Stimulated activated naive B cell treated with anti-CD40 and anti-IgM and Interleukin-4, amounts not matched to agents 10 μg/mL and 1 μg/mL and 100 μg/mL, for 72 hours (primary cell): Measurements from ENCODE around the gene PHTF2.

Experiments
- ATAC-seq, 2 donors: fragments of 150-1000 bp; cut with Tn5 transposase; replicated peaks; 2 replicates each; pipeline ENCODE4 v1.10.0; 2021; ENCODE audit warnings: moderate library complexity in 1 of 2
- DNase-seq: peaks from one replicate; pipeline ENCODE4 v3.0.0; 2021
- H3K27ac Mint-ChIP-seq: one replicate; pipeline ENCODE4 v1.8.0; 2022; ENCODE audit warnings: mild to moderate bottlenecking, mixed read lengths
- H3K27me3 Mint-ChIP-seq, 2 donors: one replicate each; pipeline ENCODE4 v1.8.0; 2022; ENCODE audit warnings: mixed read lengths in 2 of 2
- H3K36me3 Mint-ChIP-seq, 2 donors: one replicate each; pipeline ENCODE4 v1.8.0; 2022; ENCODE audit warnings: mixed read lengths in 2 of 2, mild to moderate bottlenecking in 1 of 2
- H3K4me1 Mint-ChIP-seq, 2 donors: one replicate each; pipeline ENCODE4 v1.8.0; 2022; ENCODE audit warnings: mixed read lengths in 2 of 2, mild to moderate bottlenecking in 1 of 2
- H3K4me3 Mint-ChIP-seq, 2 donors: one replicate each; pipeline ENCODE4 v1.8.0; 2022; ENCODE audit warnings: mild to moderate bottlenecking in 2 of 2, mixed read lengths in 2 of 2, moderate library complexity in 1 of 2
- H3K9me3 Mint-ChIP-seq, 2 donors: one replicate each; pipeline ENCODE4 v1.8.0; 2022; ENCODE audit warnings: mixed read lengths in 2 of 2, mild to moderate bottlenecking in 1 of 2

Gene PHTF2

GRCh38 chr7:77798394-77799077 lies at the start of gene PHTF2, which contains the start of gene TMEM60:
Gene PHTF2 (plus strand): TSS chr7:77798773.
Gene TMEM60 (minus strand): TSS chr7:77798434. CDS start chr7:77794373, 4,061 bp downstream.
- Mint-ChIP-seq H3K36me3 (peaks cover 23 to 41% of the 10 kb centered on the region in 2 donors), H3K27me3 (no peaks in the 10 kb centered on the region), H3K9me3 (no peaks in the 10 kb centered on the region), H3K4me3 (peak within 1 kb of the TSS; percentile 98 to 99), H3K4me1 (peaks cover 37 to 73% of the 10 kb centered on the region in 2 donors), H3K27ac (peak within 1 kb of the TSS; percentile 98)
- ATAC-seq (peak; percentile 88 to 91), DNase-seq (peak; percentile 95)

- DNase-seq (no peak), ATAC-seq (no peak)
- Mint-ChIP-seq H3K36me3 (peaks cover 8 to 34% of the 10 kb centered on the region in 2 donors), H3K27me3 (no peaks in the 10 kb centered on the region), H3K9me3 (no peaks in the 10 kb centered on the region), H3K4me3 (no peak overlapping the region), H3K4me1 (peaks cover 14 to 33% of the 10 kb centered on the region in 2 donors), H3K27ac (no peak overlapping the region)
These were observed 46.6 kb upstream of the PHTF2 start for GRCh38 chr7:77752016-77752415.

- Mint-ChIP-seq H3K36me3 (peaks cover 8 to 27% of the 10 kb centered on the region in 2 donors), H3K4me1 (peaks cover 14 to 39% of the 10 kb centered on the region in 2 donors), H3K9me3 (no peaks in the 10 kb centered on the region), H3K27me3 (no peaks in the 10 kb centered on the region), H3K4me3 (no peak overlapping the region), H3K27ac (no peak overlapping the region)
- ATAC-seq (no peak), DNase-seq (no peak)
These were observed 45.4 kb upstream of the PHTF2 start for GRCh38 chr7:77753173-77753572.

GRCh38 chr7:77757589-77757988 lies 41.0 kb upstream of the PHTF2 start:
- ATAC-seq (peak; percentile 88 to 90), DNase-seq (peak; percentile 29)
- Mint-ChIP-seq H3K36me3 (peaks cover 2 to 10% of the 10 kb centered on the region in 2 donors), H3K4me1 (peaks cover 18 to 30% of the 10 kb centered on the region in 2 donors), H3K9me3 (no peaks in the 10 kb centered on the region), H3K27ac (no peak overlapping the region), H3K4me3 (no peak overlapping the region), H3K27me3 (no peaks in the 10 kb centered on the region)

GRCh38 chr7:77759294-77759889 lies 39.2 kb upstream of the PHTF2 start:
- Mint-ChIP-seq H3K9me3 (no peaks in the 10 kb centered on the region), H3K36me3 (peaks cover 4 to 14% of the 10 kb centered on the region in 2 donors), H3K4me1 (peaks cover 18 to 33% of the 10 kb centered on the region in 2 donors), H3K27ac (no peak overlapping the region), H3K27me3 (no peaks in the 10 kb centered on the region), H3K4me3 (no peak overlapping the region)
- DNase-seq (peak; percentile 54), ATAC-seq (peak; percentile 25 to 28)

- Mint-ChIP-seq H3K4me3 (peak overlapping the region; percentile 51 to 60), H3K27ac (peak overlapping the region; percentile 59), H3K9me3 (no peaks in the 10 kb centered on the region), H3K27me3 (no peaks in the 10 kb centered on the region), H3K36me3 (peaks cover 7 to 16% of the 10 kb centered on the region in 2 donors), H3K4me1 (peaks cover 21 to 42% of the 10 kb centered on the region in 2 donors)
- no peak for DNase-seq
- ATAC-seq: peak; percentile 86 to 90
These were observed 37.6 kb upstream of the PHTF2 start for GRCh38 chr7:77760809-77761453.

- H3K36me3 Mint-ChIP-seq: peaks cover 16 to 33% of the 10 kb centered on the region in 2 donors
- H3K27ac Mint-ChIP-seq: no peak overlapping the region
- no peak overlapping the region for H3K4me3 Mint-ChIP-seq
- H3K9me3 Mint-ChIP-seq: no peaks in the 10 kb centered on the region
- H3K4me1 Mint-ChIP-seq: peaks cover 21 to 45% of the 10 kb centered on the region in 2 donors
- DNase-seq: no peak
- no peak for ATAC-seq
- H3K27me3 Mint-ChIP-seq: no peaks in the 10 kb centered on the region
These were observed 33.1 kb upstream of the PHTF2 start for GRCh38 chr7:77765481-77765880.

- Mint-ChIP-seq H3K9me3 (no peaks in the 10 kb centered on the region), H3K27me3 (no peaks in the 10 kb centered on the region), H3K4me3 (no peak overlapping the region), H3K36me3 (peaks cover 19 to 36% of the 10 kb centered on the region in 2 donors), H3K27ac (peak overlapping the region; percentile 31), H3K4me1 (peaks cover 20 to 42% of the 10 kb centered on the region in 2 donors)
- no peak for ATAC-seq
- DNase-seq: no peak
These were observed 32.4 kb upstream of the PHTF2 start for GRCh38 chr7:77765906-77766800.

GRCh38 chr7:77766801-77767605 lies 31.6 kb upstream of the PHTF2 start:
- Mint-ChIP-seq H3K27me3 (no peaks in the 10 kb centered on the region), H3K4me3 (peak overlapping the region in 1 of 2 donors; percentile 1), H3K4me1 (peaks cover 18 to 39% of the 10 kb centered on the region in 2 donors), H3K9me3 (no peaks in the 10 kb centered on the region), H3K36me3 (peaks cover 19 to 36% of the 10 kb centered on the region in 2 donors), H3K27ac (peak overlapping the region; percentile 57)
- ATAC-seq (no peak), DNase-seq (no peak)

- Mint-ChIP-seq H3K27ac (no peak overlapping the region), H3K27me3 (no peaks in the 10 kb centered on the region), H3K36me3 (peaks cover 29 to 48% of the 10 kb centered on the region in 2 donors), H3K9me3 (no peaks in the 10 kb centered on the region), H3K4me3 (no peak overlapping the region), H3K4me1 (peaks cover 12 to 24% of the 10 kb centered on the region in 2 donors)
- ATAC-seq (no peak), DNase-seq (no peak)
These were observed 28.3 kb upstream of the PHTF2 start for GRCh38 chr7:77770316-77770715.

GRCh38 chr7:77771901-77772300 lies 26.7 kb upstream of the PHTF2 start:
- H3K27ac Mint-ChIP-seq: no peak overlapping the region
- peaks cover 36 to 54% of the 10 kb centered on the region in 2 donors for H3K36me3 Mint-ChIP-seq
- no peak overlapping the region for H3K4me3 Mint-ChIP-seq

GRCh38 chr7:77778535-77778934 lies 20.0 kb upstream of the PHTF2 start:
- H3K9me3 Mint-ChIP-seq: peaks cover 0 to 1% of the 10 kb centered on the region in 2 donors
- no peaks in the 10 kb centered on the region for H3K27me3 Mint-ChIP-seq
- no peak overlapping the region for H3K27ac Mint-ChIP-seq

More at GRCh38 chr7:77771901-77772300, 26.7 kb upstream of the PHTF2 start:
- Mint-ChIP-seq H3K4me1 (peaks cover 7 to 10% of the 10 kb centered on the region in 2 donors), H3K27me3 (no peaks in the 10 kb centered on the region), H3K9me3 (peaks cover 0 to 1% of the 10 kb centered on the region in 2 donors)
- ATAC-seq: no peak
- no peak for DNase-seq

GRCh38 chr7:77782383-77782782 lies 16.2 kb upstream of the PHTF2 start:
- Mint-ChIP-seq H3K9me3 (no peaks in the 10 kb centered on the region), H3K4me1 (peaks cover 8 to 14% of the 10 kb centered on the region in 2 donors), H3K27ac (no peak overlapping the region), H3K36me3 (peaks cover 25 to 41% of the 10 kb centered on the region in 2 donors), H3K27me3 (no peaks in the 10 kb centered on the region), H3K4me3 (no peak overlapping the region)
- ATAC-seq (no peak), DNase-seq (no peak)

More at GRCh38 chr7:77778535-77778934, 20.0 kb upstream of the PHTF2 start:
- Mint-ChIP-seq H3K36me3 (peaks cover 31 to 42% of the 10 kb centered on the region in 2 donors), H3K4me1 (peaks cover 1 to 4% of the 10 kb centered on the region in 2 donors), H3K4me3 (no peak overlapping the region)
- DNase-seq: no peak
- no peak for ATAC-seq
